ENCODE measurements around the gene RELN. TPM values are rescaled to one million over a fixed set of nuclear protein-coding genes. Genes with fewer than 3 reads are reported as not detected.

The RELN gene
- total RNA-seq, 1 donor from 2014 or later = 5.4 TPM

DNA sequence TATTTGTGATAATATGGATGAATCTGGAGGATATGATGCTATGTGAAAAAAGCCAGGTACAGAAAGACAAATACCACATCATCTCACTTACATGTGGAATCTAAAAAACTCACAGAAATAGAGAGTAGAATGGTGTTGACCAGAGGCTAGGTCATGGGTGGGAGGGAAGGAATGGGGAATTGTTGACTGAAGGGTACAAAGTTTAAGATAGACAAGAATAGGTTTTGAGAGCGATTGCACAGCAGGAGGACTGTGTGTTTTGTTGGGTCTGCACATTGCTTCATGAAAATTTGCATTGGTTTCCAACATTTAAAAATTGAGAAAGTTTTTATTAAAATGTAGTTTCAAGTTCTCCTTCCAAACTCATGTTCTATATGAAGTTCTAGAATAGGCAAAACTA is 551.8 kb downstream of the RELN start:
- H3K9me3 Mint-ChIP-seq (ENCODE audit: low read depth) = peaks cover 6% of the 10 kb centered on the region
- no peak overlapping the region for H3K4me3 Mint-ChIP-seq (ENCODE audit: low read depth)
- no peak for DNase-seq (ENCODE audit: low spot score, unreplicated experiment)
- no peaks in the 10 kb centered on the region for H3K4me1 Mint-ChIP-seq (ENCODE audit: low read depth)
- peaks cover 35% of the 10 kb centered on the region for H3K27me3 Mint-ChIP-seq
- no peaks in the 10 kb centered on the region for H3K36me3 Mint-ChIP-seq (ENCODE audit: insufficient read depth)
- H3K27ac Mint-ChIP-seq = no peak overlapping the region
- TF ChIP-seq, protein P1, sequence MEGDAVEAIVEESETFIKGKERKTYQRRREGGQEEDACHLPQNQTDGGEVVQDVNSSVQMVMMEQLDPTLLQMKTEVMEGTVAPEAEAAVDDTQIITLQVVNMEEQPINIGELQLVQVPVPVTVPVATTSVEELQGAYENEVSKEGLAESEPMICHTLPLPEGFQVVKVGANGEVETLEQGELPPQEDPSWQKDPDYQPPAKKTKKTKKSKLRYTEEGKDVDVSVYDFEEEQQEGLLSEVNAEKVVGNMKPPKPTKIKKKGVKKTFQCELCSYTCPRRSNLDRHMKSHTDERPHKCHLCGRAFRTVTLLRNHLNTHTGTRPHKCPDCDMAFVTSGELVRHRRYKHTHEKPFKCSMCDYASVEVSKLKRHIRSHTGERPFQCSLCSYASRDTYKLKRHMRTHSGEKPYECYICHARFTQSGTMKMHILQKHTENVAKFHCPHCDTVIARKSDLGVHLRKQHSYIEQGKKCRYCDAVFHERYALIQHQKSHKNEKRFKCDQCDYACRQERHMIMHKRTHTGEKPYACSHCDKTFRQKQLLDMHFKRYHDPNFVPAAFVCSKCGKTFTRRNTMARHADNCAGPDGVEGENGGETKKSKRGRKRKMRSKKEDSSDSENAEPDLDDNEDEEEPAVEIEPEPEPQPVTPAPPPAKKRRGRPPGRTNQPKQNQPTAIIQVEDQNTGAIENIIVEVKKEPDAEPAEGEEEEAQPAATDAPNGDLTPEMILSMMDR (IDR thresholded peaks at IDR 0.05; ENCODE audit: unreplicated experiment) = no peak

- Mint-ChIP-seq H3K9me3 (ENCODE audit: low read depth) (peaks cover 6% of the 10 kb centered on the region), H3K36me3 (ENCODE audit: insufficient read depth) (no peaks in the 10 kb centered on the region), H3K27ac (no peak overlapping the region), H3K27me3 (peaks cover 9% of the 10 kb centered on the region), H3K4me1 (ENCODE audit: low read depth) (no peaks in the 10 kb centered on the region), H3K4me3 (ENCODE audit: low read depth) (no peak overlapping the region)
- no peak for DNase-seq (ENCODE audit: low spot score, unreplicated experiment)
- TF ChIP-seq, protein P1 (IDR thresholded peaks at IDR 0.05; ENCODE audit: unreplicated experiment) = no peak
Observed at GRCh38 chr7:103432712-103433111, 556.7 kb downstream of the RELN start.

GRCh38 chr7:103425177-103425576 is 564.3 kb downstream of the RELN start:
- Mint-ChIP-seq H3K4me3 (ENCODE audit: low read depth) (no peak overlapping the region), H3K27ac (no peak overlapping the region), H3K9me3 (ENCODE audit: low read depth) (peaks cover 3% of the 10 kb centered on the region), H3K36me3 (ENCODE audit: insufficient read depth) (no peaks in the 10 kb centered on the region), H3K4me1 (ENCODE audit: low read depth) (no peaks in the 10 kb centered on the region), H3K27me3 (peaks cover 2% of the 10 kb centered on the region)
- no peak for DNase-seq (ENCODE audit: low spot score, unreplicated experiment)
- TF ChIP-seq, protein P1 (IDR thresholded peaks at IDR 0.05; ENCODE audit: unreplicated experiment) = no peak

- H3K36me3 Mint-ChIP-seq (ENCODE audit: insufficient read depth) = no peaks in the 10 kb centered on the region
Observed at GRCh38 chr7:103423467-103424179, 565.8 kb downstream of the RELN start.

More at GRCh38 chr7:103423467-103424179, 565.8 kb downstream of the RELN start:
- H3K27ac Mint-ChIP-seq = no peak overlapping the region
- H3K27me3 Mint-ChIP-seq = peaks cover 2% of the 10 kb centered on the region
- TF ChIP-seq, protein P1 (IDR thresholded peaks at IDR 0.05; ENCODE audit: unreplicated experiment) = no peak
- no peak overlapping the region for H3K4me3 Mint-ChIP-seq (ENCODE audit: low read depth)
- H3K9me3 Mint-ChIP-seq (ENCODE audit: low read depth) = peaks cover 3% of the 10 kb centered on the region
- no peaks in the 10 kb centered on the region for H3K4me1 Mint-ChIP-seq (ENCODE audit: low read depth)
- DNase-seq (ENCODE audit: low spot score, unreplicated experiment) = no peak

Other genes starting within 250 kb of the RELN start
- gene ORC5, start 218.4 kb upstream of the RELN start, total RNA-seq = 22.7 and 26.4 TPM in 2 replicates

Measured in progenitor cell of endocrine pancreas (in vitro differentiated cells).